GM21423 (cell line): ENCODE measurements around the gene RAB31.

Experiments
- ATAC-seq: cut with Tn5 transposase; IDR thresholded peaks from one replicate; pipeline ENCODE4 v1.9.1; 2021; ENCODE audit warnings: mild to moderate bottlenecking, moderate library complexity; ENCODE audit not compliant: unreplicated experiment

The RAB31 gene

GRCh38 chr18:9782073-9782857 is 74.2 kb downstream of the RAB31 start:
- ATAC-seq, result no peak

- no peak for ATAC-seq
Observed at GRCh38 chr18:9786631-9787030, 78.5 kb downstream of the RAB31 start.

DNA sequence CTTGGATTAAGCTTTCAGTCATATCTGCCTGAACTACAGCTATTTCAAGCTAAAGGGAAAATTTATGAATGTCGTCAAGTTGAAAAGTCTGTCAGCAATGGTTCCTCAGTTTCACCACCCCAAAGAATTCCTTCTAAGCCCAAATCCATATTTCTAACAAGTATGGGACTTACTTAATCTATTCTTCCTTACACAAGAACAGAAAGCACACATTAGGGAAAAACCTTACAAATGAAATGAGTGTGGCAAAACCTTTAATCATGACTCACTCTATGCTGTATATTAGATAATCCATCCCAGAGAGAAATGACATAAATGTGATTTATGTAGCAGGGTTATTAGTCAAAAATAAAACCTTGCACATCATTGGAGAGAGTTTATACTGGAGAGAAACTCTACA is 78.9 kb downstream of the RAB31 start:
- no peak for ATAC-seq

- no peak for ATAC-seq
Observed at GRCh38 chr18:9787712-9788111, 79.6 kb downstream of the RAB31 start.

DNA sequence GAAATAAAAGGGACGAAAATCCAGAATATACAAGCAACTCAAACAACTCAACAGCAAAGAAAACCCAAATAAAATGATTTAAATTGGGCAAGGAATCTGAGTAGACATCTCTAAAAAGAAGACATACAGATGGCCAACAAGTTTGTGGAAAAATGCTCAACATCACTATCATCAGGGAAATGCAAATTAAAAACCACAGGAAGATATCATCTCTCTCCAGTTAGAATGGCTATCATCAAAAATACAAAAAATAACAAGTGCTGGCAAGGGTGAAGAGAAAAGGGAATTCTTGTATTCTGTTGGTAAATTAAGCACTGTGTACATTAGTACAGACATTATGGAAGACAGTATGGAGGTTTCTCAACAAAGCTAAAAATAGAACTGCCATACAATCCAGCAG is 80.0 kb downstream of the RAB31 start:
- no peak for ATAC-seq

DNA sequence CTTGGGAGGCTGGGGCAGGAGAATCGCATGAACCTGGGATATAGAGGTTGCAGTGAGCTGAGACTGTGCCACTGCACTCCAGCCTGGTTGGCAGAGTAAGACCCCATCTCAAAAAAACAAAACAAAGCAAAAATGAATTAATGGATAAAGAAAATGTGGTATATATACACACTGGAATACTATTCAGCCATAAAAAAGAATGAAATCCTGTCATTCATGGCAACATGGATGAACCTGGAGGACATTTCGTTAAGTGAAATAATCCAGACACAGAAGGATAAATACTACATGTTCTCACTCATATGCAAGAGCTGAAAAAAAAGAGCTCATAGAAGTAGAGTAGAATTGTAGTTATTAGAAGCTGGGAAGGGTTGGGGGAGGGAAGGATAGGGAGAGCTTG is 80.8 kb downstream of the RAB31 start:
- no peak for ATAC-seq

DNA sequence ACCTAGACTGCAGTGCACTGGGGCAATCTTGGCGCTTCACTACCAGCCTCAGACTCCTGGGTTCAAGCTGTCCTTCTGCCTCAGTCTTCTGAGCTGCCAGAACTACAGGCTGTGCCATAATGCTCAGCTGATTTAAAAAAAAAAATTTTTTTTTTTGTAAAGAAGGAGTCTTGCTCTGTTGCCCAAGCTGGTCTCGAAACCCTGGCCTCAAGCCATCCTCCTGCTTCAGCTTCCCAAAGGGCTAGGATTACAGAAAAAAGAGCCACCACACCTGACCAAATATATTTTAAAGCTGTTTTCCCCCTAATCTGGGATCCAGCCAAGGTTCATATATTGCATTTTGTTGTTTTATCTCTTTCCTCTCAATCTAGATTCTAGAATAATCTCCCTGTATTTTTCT is 82.2 kb downstream of the RAB31 start:
- ATAC-seq, result no peak

DNA sequence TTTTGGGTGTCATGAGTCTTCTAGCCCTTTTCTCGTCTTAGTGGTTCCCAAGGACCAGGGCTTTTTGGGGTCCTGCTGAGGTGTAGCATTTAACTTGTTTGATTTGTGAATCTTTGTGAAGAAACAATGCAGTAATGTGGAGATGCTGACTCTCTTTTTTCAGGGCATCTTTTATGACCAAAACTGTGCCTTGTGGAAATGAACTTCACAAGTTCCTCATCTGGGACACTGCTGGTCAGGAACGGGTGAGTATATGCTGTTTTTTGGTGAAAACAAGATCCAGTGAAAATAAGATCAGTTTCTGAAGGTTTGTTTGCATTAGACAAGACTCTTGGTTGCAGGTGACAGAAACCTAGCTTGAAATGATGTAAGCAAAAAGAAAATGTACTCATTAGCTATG is 83.9 kb downstream of the RAB31 start:
- ATAC-seq, result no peak

- no peak for ATAC-seq
Observed at GRCh38 chr18:9792565-9793245, 84.6 kb downstream of the RAB31 start.

DNA sequence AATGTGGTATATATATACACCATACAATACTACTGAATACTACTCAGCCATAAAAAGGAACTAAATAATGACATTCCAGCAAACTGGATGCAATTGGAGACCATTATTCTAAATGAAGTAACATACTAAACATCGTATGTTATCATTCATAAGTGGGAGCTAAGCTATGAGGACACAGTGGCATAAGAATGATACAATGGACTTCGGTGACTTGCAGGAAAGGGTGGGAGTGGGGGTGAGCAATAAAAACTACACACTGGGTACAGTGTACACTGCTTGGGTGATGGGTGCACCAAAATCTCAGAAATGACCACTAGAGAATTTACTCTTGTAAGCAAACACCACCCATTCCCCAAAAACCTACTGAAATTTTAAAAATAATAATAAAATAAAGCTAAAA is 87.9 kb downstream of the RAB31 start:
- no peak for ATAC-seq

- no peak for ATAC-seq
Observed at GRCh38 chr18:9796935-9797549, 88.9 kb downstream of the RAB31 start.

DNA sequence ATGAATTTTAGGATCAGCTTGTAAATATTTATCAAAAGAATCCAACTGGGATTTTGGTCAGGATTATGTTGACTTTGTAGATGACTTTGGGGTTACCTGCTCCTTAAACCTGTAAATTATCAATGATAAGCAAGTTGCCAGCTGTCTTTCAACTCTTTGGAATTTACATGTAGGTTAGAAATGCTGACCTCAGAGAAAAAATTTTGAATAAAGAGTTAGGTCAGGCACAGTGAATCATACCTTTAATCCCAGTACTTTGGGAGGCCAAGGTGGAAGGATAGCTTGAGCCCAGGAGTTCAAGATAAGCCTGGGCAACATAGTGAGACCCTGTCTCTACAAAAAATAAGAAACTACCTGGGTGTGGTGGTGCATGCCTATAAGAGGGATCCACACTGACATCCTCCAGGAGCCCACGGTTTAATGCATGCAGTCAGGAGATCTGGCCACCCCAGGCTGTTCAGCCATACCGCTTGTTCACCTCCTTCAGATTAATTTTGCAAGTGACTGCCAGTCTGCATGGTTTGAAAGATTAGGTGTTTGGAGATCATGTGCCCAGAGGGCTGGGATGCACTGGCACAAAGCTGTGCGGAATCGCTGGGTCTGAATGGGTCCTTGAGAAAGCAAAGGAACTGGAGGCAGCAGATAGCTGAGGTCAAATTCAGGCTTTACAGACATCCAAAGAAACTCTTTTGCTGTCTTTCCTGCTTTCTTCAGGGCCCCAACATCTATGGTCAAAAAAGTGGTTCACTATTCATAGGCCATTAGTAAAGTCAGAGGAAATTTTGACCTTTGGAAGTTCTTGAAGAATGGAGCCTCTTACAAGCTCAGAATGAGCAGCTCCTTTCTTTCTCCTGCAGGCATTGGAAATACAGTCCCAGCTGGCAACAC is 94.3 kb downstream of the RAB31 start:
- no peak for ATAC-seq

GRCh38 chr18:9803063-9803697 is 95.1 kb downstream of the RAB31 start:
- ATAC-seq, result no peak

- ATAC-seq, result no peak
Observed at GRCh38 chr18:9803698-9804516, 95.8 kb downstream of the RAB31 start.

DNA sequence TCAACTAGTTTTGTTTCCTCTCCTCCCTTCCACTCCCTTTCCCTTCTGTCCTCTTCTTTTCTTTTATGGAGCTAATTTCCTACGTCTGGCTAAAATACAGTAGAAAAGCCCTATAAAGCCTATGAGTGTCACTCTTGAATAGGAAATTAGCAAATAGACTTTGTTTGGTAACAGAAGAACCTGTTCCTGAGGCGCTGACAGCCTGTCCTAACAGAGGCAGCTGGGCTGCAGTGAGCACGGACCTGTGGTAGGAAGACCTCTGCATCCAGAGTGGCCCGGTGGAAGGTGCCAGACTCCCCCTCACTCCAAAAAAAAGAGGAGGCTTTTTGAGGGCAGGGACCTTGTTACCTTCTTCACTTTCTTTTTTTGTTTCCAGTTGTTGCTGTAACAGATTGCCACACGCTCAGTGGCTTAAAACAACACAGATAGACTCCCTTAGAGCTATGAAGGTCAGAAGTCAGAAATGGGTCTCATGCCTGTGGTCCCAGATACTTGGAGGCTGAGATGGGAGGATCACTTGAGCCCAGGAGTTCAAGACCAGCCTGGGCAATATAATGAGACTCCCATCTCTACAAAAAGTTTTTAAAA is 96.5 kb downstream of the RAB31 start:
- no peak for ATAC-seq

- ATAC-seq, result no peak
Observed at GRCh38 chr18:9806905-9807304, 98.8 kb downstream of the RAB31 start.

- no peak for ATAC-seq
Observed at GRCh38 chr18:9808295-9809241, 100.5 kb downstream of the RAB31 start.

DNA sequence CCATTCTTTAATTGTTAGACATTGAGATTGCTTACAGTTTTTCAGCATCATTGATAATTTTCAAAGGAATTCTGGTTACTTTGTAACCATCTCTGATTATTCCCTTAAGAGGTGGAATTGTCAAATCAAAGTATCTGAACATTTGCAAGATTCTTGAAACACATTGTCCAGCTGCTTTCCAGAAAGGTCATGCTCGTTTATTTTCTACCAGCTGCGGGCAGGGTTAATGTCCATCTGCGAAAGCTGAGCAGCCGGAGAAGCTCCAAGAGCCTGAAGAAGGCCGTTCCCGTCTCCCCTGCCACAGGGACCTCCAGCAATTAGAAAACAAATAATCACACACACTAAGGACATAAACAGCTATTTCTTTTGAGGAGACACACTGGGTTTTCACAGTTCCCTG is 101.6 kb downstream of the RAB31 start:
- ATAC-seq, result no peak
